HL-60/S4 (cell line): ENCODE measurements around the gene CACNG1.
"Not testable (repeated sequence)": the region's sequence is repeated elsewhere in the genome, so short reads cannot be mapped to it uniquely, and the experiment has no call there.

Source experiments
- in situ Hi-C: fragments of 300-500 bp; cut with MboI; formaldehyde crosslinking; loops from 2 replicates; pipeline ENCODE4 v1.14.3; 2022; ENCODE audit warnings: low sequenced_read_pairs

The CACNG1 gene

GRCh38 chr17:67074781-67075180 lies 30.4 kb downstream of the CACNG1 start:
- in situ Hi-C loops: no loop called here

- in situ Hi-C loops: no loop called here
Measured at GRCh38 chr17:67076290-67076689, 31.9 kb downstream of the CACNG1 start.

GRCh38 chr17:67078292-67078691 lies 33.9 kb downstream of the CACNG1 start:
- in situ Hi-C loops: no loop called here

GRCh38 chr17:67079491-67079890 lies 35.1 kb downstream of the CACNG1 start:
- in situ Hi-C loops: no loop called here

GRCh38 chr17:67080804-67081203 lies 36.5 kb downstream of the CACNG1 start:
- in situ Hi-C loops: no loop called here

GRCh38 chr17:67082107-67082506 lies 37.8 kb downstream of the CACNG1 start:
- in situ Hi-C loops: no loop called here

GRCh38 chr17:67085406-67085805 lies 41.1 kb downstream of the CACNG1 start:
- in situ Hi-C loops: no loop called here

GRCh38 chr17:67088639-67089038 lies 44.3 kb downstream of the CACNG1 start:
- in situ Hi-C loops: no loop called here

- in situ Hi-C loops: no loop called here
Measured at GRCh38 chr17:67090341-67090740, 46.0 kb downstream of the CACNG1 start.

- in situ Hi-C loops: no loop called here
Measured at GRCh38 chr17:67092291-67092690, 47.9 kb downstream of the CACNG1 start.

- in situ Hi-C loops: not testable (repeated sequence)
Measured at GRCh38 chr17:67092710-67093109, 48.4 kb downstream of the CACNG1 start.

GRCh38 chr17:67093348-67093747 lies 49.0 kb downstream of the CACNG1 start:
- in situ Hi-C loops: no loop called here

GRCh38 chr17:67095291-67095690 lies 50.9 kb downstream of the CACNG1 start:
- in situ Hi-C loops: not testable (repeated sequence)

GRCh38 chr17:67095803-67096202 lies 51.4 kb downstream of the CACNG1 start:
- in situ Hi-C loops: no loop called here

- in situ Hi-C loops: no loop called here
Measured at GRCh38 chr17:67096609-67097008, 52.3 kb downstream of the CACNG1 start.

- in situ Hi-C loops: no loop called here
Measured at GRCh38 chr17:67098006-67098405, 53.7 kb downstream of the CACNG1 start.

GRCh38 chr17:67104641-67105040 lies 60.3 kb downstream of the CACNG1 start:
- in situ Hi-C loops: not testable (repeated sequence)

- in situ Hi-C loops: no loop called here
Measured at GRCh38 chr17:67105213-67105612, 60.9 kb downstream of the CACNG1 start.
